Karpas-422 (cell line): Measurements from ENCODE around the gene EN1. TPM values are rescaled to one million over a fixed set of nuclear protein-coding genes. Genes with fewer than 3 reads are reported as not detected.

ENCODE experiments used
- DNase-seq: peaks from one replicate; pipeline ENCODE4 v3.0.0-alpha.2; 2015
- H2AFZ ChIP-seq: fragments of 200-600 bp; sonication (generic); 2 replicates; pipeline ENCODE4 v1.6.1; 2014; ENCODE audit warnings: antibody characterized with exemption, low read length, mixed read lengths
- H3K27ac ChIP-seq: fragments of 200-600 bp; sonication (generic); 2 replicates; pipeline ENCODE4 v1.5.1; 2014; ENCODE audit warnings: mild to moderate bottlenecking, low read length, moderate library complexity
- H3K27me3 ChIP-seq: fragments of 200-600 bp; sonication (generic); 2 replicates; pipeline ENCODE4 v1.6.1; 2014; ENCODE audit warnings: low read length, mixed read lengths
- H3K36me3 ChIP-seq: fragments of 200-600 bp; sonication (generic); 2 replicates; pipeline ENCODE4 v1.6.1; 2014; ENCODE audit warnings: low read length, mixed read lengths; ENCODE audit not compliant: insufficient read depth
- H3K4me1 ChIP-seq: fragments of 200-600 bp; sonication (generic); 2 replicates; pipeline ENCODE4 v1.6.1; 2014; ENCODE audit warnings: mild to moderate bottlenecking, low read length, mixed read lengths
- H3K4me2 ChIP-seq: fragments of 200-600 bp; sonication (generic); 2 replicates; pipeline ENCODE4 v1.6.1; 2014; ENCODE audit warnings: low read length, low read depth, mild to moderate bottlenecking; ENCODE audit not compliant: poor library complexity, severe bottlenecking
- H3K4me3 ChIP-seq: fragments of 200-600 bp; sonication (generic); 2 replicates; pipeline ENCODE4 v1.5.1; 2014; ENCODE audit warnings: mild to moderate bottlenecking, antibody characterized with exemption, low read length, mixed read lengths
- H3K79me2 ChIP-seq: fragments of 200-600 bp; sonication (generic); 2 replicates; pipeline ENCODE4 v1.6.1; 2014; ENCODE audit warnings: mild to moderate bottlenecking, low read length, mixed read lengths
- H3K9ac ChIP-seq: fragments of 200-600 bp; sonication (generic); 2 replicates; pipeline ENCODE4 v1.6.0; 2014; ENCODE audit warnings: low read length
- H3K9me2 ChIP-seq: fragments of 200-600 bp; sonication (generic), shearing (Covaris generic); replicated peaks from 2 replicates; pipeline ENCODE4 v1.6.0; 2014; ENCODE audit warnings: mild to moderate bottlenecking, low read length, moderate library complexity; ENCODE audit not compliant: insufficient read depth
- H3K9me3 ChIP-seq: fragments of 300-700, 200-600 bp; sonication (generic); 2 replicates; pipeline ENCODE4 v1.6.1; 2014; ENCODE audit warnings: low read length, mixed read lengths
- H4K20me1 ChIP-seq: fragments of 200-600 bp; sonication (generic); 2 replicates; pipeline ENCODE4 v1.6.1; 2014; ENCODE audit warnings: mild to moderate bottlenecking, antibody characterized with exemption, low read length, low read depth; ENCODE audit not compliant: insufficient read depth
- total RNA-seq: library from RNA; depleted of rRNA; stranded (reverse); fragments of >200 nt; shearing (Covaris generic); gene quantifications from 2 replicates; pipeline ENCODE4 v1.2.3, GENCODE V29; 2014; ENCODE audit warnings: low replicate concordance

EN1 gene
- total RNA-seq, 1 experiment from 2014 or later: not detected

DNA sequence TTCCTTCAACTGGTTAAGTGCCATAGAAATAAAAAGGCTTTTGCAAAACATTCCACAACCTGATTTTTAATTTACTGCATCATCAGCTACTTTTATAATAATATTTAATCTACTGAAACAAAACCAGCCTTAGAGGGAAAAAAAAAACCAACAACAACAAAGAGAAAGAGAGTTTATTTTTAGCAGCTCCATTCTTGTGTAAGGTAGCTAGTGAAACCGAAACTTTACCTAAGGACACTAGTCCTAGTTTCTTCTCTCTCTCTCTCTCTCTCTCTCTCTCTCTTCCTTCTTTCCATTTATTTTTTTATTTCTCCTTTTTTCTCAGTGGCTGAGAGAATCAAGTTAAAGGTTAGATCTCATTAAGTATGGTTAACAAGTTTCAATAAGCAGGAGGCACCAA, 21.4 kb downstream of the EN1 start:
- H3K27me3 ChIP-seq: no peaks in the 10 kb centered on the region

DNA sequence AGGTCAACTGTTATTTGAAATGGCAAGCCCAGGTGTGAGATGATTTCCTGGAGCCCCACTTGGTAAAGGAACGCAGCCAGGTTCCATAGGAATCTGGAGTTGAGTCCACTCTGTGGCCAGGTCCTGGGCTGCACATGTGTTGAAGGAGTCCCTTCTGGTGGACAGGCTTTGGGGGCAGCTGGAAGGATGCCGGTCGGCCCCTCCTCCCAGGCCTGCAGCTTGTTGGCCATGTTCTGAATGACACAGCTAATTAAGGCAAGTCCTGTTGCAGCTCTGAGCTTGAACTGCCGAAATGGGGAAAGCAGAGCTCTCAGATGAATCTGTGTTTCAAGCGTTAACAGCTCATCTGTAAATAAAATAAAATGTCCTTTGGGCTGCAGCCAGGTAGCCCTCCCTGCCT, 23.8 kb downstream of the EN1 start:
- Histone ChIP-seq H3K27me3 (no peaks in the 10 kb centered on the region), H3K4me2 (no peak overlapping the region), H3K36me3 (no peaks in the 10 kb centered on the region), H3K9me3 (no peaks in the 10 kb centered on the region), H3K9me2 (no peaks in the 10 kb centered on the region), H3K27ac (no peak overlapping the region), H3K79me2 (no peaks in the 10 kb centered on the region), H3K4me3 (no peak overlapping the region), H4K20me1 (no peaks in the 10 kb centered on the region), H3K9ac (no peak overlapping the region), H2AFZ (no peak overlapping the region), H3K4me1 (no peaks in the 10 kb centered on the region)
- DNase-seq: no peak

More for the DNA sequence above, 21.4 kb downstream of the EN1 start:
- H3K4me2 ChIP-seq: no peak overlapping the region
- no peaks in the 10 kb centered on the region for H3K79me2 ChIP-seq
- no peak overlapping the region for H3K9ac ChIP-seq
- H3K9me3 ChIP-seq: no peaks in the 10 kb centered on the region
- no peaks in the 10 kb centered on the region for H3K36me3 ChIP-seq
- H3K4me3 ChIP-seq: no peak overlapping the region
- DNase-seq: no peak
- H3K27ac ChIP-seq: no peak overlapping the region
- H3K4me1 ChIP-seq: no peaks in the 10 kb centered on the region
- H2AFZ ChIP-seq: no peak overlapping the region
- H3K9me2 ChIP-seq: no peaks in the 10 kb centered on the region
- no peaks in the 10 kb centered on the region for H4K20me1 ChIP-seq

DNA sequence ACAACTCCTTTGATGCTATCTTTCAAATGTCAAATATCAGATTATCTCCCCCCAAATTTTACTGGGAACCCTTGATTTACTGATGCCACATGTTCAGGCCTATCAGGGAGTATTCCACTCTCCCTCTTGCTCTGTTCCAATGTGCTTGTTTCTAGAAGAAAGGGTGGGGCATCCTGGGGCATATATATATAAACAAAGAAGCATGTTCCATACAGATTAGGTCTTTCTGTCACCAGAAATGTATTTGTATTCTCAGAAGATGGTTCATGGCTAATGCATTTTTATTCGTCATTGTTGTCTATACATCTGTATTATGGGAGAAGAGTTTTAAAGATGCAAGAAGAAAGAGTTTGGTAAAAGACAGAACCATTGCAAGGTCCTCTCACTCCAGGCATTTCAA, 24.9 kb downstream of the EN1 start:
- no peaks in the 10 kb centered on the region for H4K20me1 ChIP-seq
- H3K4me1 ChIP-seq: no peaks in the 10 kb centered on the region
- H3K36me3 ChIP-seq: no peaks in the 10 kb centered on the region
- DNase-seq: no peak
- no peaks in the 10 kb centered on the region for H3K79me2 ChIP-seq
- no peak overlapping the region for H2AFZ ChIP-seq
- H3K27ac ChIP-seq: no peak overlapping the region
- no peaks in the 10 kb centered on the region for H3K9me2 ChIP-seq
- no peak overlapping the region for H3K4me2 ChIP-seq
- H3K4me3 ChIP-seq: no peak overlapping the region
- H3K27me3 ChIP-seq: no peaks in the 10 kb centered on the region
- no peaks in the 10 kb centered on the region for H3K9me3 ChIP-seq
- no peak overlapping the region for H3K9ac ChIP-seq

DNA sequence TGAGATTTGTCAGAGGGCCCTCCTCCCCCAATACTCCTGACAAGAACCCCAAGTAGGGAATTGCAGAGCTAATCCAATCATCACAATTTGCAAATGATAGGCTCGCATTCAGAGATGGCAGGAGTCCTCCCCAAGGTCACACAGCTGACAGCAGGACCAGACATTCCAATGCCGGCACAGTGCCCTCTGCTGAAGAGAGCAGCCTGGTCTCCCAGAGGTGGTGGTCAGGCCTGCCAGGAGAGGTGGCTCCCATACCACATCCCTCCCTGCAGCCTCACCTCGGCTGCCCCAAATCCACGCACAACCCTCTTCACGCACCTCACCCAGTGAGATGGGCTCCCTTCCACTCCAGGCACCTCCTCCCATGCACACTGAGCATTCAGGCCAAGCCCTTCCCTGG, 25.4 kb downstream of the EN1 start:
- Histone ChIP-seq H3K27me3 (no peaks in the 10 kb centered on the region), H3K9ac (no peak overlapping the region)
- no peak for DNase-seq

DNA sequence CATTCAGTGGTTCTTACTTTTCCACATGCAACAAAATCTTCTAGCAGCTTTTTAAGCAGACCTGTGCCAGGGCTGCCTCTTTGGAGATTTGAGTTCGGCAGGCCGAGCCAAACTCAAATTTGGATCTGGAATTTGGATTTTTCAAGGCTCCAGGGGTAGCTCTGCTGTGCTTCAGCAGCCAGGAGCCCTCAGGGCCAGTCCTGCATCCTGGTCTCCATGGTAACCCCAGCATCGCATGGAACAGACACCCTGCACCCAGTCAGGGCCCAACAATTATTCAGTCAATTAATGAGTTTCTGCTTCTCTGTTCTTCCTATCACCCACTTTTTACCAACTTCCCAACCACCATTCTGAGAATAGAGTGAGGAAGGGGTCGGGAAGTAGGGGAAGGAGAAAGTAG, 30.0 kb downstream of the EN1 start:
- Histone ChIP-seq H3K9me2 (no peaks in the 10 kb centered on the region), H3K36me3 (no peaks in the 10 kb centered on the region), H3K4me2 (no peak overlapping the region), H3K79me2 (no peaks in the 10 kb centered on the region), H3K4me1 (no peaks in the 10 kb centered on the region), H3K27me3 (no peaks in the 10 kb centered on the region), H4K20me1 (no peaks in the 10 kb centered on the region), H3K9me3 (no peaks in the 10 kb centered on the region), H2AFZ (no peak overlapping the region), H3K4me3 (no peak overlapping the region), H3K27ac (no peak overlapping the region), H3K9ac (no peak overlapping the region)
- no peak for DNase-seq

More for the DNA sequence above, 25.4 kb downstream of the EN1 start:
- H3K9me2 ChIP-seq: no peaks in the 10 kb centered on the region
- H3K27ac ChIP-seq: no peak overlapping the region
- no peaks in the 10 kb centered on the region for H3K4me1 ChIP-seq
- no peaks in the 10 kb centered on the region for H3K9me3 ChIP-seq
- no peak overlapping the region for H3K4me3 ChIP-seq
- H3K4me2 ChIP-seq: no peak overlapping the region
- no peaks in the 10 kb centered on the region for H3K79me2 ChIP-seq
- no peak overlapping the region for H2AFZ ChIP-seq
- no peaks in the 10 kb centered on the region for H4K20me1 ChIP-seq
- H3K36me3 ChIP-seq: no peaks in the 10 kb centered on the region

DNA sequence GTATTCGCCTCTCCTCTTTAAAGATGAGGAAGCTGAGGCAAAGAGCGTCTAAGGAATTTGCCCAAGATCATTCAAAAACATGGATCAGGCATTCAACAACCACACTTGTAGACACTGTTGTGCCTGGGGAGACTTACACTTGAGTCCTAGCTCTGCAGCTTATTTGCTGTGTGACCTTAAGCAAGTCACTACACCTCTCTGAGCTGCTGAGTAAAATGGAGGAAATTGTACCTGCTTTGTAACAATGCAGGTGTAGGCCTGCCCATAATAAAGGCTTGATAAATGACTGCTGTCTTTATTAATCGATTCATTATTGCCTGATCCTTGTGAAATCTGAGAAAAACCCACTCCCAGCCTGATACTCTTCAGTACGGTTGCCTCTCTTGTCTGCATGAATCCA, 30.8 kb downstream of the EN1 start:
- Histone ChIP-seq H3K79me2 (no peaks in the 10 kb centered on the region), H3K27me3 (no peaks in the 10 kb centered on the region), H3K4me2 (no peak overlapping the region), H3K9ac (no peak overlapping the region), H2AFZ (no peak overlapping the region), H4K20me1 (no peaks in the 10 kb centered on the region), H3K9me3 (no peaks in the 10 kb centered on the region), H3K27ac (no peak overlapping the region), H3K4me3 (no peak overlapping the region), H3K36me3 (no peaks in the 10 kb centered on the region), H3K4me1 (no peaks in the 10 kb centered on the region), H3K9me2 (no peaks in the 10 kb centered on the region)
- no peak for DNase-seq

DNA sequence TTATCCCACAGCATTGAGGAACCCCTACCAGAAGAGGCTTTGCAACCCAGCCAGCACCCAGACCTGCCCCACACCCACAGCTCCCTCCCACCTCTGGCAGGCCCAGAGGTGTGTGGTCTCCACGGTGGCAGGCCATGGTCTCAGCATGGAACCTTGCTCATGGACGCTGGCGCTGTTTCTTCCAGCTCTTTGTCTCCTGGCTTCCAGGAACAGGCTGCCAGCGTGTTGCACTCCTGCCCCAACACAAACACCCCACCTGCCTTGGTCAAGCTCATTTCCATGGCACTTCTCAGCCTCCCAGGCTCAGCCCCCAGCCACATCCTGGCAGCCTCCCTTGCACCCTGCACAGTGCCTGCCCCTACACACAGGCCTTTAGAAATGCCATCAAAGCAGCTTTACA, 31.7 kb downstream of the EN1 start:
- Histone ChIP-seq H3K9me3 (no peaks in the 10 kb centered on the region), H3K9me2 (no peaks in the 10 kb centered on the region), H4K20me1 (no peaks in the 10 kb centered on the region), H3K79me2 (no peaks in the 10 kb centered on the region), H3K27me3 (no peaks in the 10 kb centered on the region), H3K4me2 (no peak overlapping the region), H3K27ac (no peak overlapping the region), H3K9ac (no peak overlapping the region), H3K4me3 (no peak overlapping the region), H3K36me3 (no peaks in the 10 kb centered on the region), H3K4me1 (no peaks in the 10 kb centered on the region), H2AFZ (no peak overlapping the region)
- DNase-seq: no peak

DNA sequence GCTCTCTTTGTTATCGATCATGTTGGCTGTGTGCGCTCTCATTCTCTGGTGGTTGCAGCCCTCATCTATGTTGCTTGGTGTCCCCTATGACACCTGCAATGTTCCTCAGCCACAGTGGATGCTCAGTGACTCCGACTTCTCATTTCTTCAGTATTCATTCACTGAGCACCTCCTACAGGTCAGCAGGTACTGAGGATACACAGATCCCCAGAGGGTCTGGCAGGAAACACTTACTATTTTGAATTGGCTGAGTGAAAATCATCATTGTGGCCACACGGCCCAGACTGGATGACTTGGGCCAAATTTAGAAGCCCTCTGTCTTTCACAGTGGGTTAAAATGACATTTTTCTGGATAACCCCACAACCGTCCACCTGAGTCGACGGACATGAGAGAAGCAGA, 32.1 kb downstream of the EN1 start:
- no peak for DNase-seq
- Histone ChIP-seq H3K4me2 (no peak overlapping the region), H3K36me3 (no peaks in the 10 kb centered on the region), H3K27ac (no peak overlapping the region), H3K27me3 (no peaks in the 10 kb centered on the region), H3K9ac (no peak overlapping the region), H3K4me1 (no peaks in the 10 kb centered on the region), H3K9me2 (no peaks in the 10 kb centered on the region), H3K4me3 (no peak overlapping the region), H3K79me2 (no peaks in the 10 kb centered on the region), H2AFZ (no peak overlapping the region), H3K9me3 (no peaks in the 10 kb centered on the region), H4K20me1 (no peaks in the 10 kb centered on the region)

DNA sequence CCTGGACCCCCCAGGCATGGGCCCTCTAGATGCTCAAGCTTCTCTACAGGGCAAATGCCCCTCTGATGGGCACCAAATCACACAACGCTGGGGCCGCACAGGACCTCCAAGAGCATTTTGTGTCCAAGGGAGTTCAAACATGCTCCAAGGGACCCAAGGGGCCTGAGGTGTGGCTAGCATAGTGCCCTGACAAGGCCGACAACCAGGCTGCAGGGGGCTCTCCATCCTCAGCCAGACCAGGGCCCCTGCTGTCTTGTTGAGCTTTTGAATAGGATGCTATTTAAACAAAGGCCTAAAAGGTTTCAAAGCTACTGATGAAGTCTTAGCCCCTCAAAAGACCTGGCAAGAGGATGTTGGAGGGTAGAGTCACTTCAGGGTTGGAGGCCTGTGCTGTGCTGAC, 33.1 kb downstream of the EN1 start:
- no peaks in the 10 kb centered on the region for H3K36me3 ChIP-seq
- H3K4me3 ChIP-seq: no peak overlapping the region
- no peak for DNase-seq
- H2AFZ ChIP-seq: no peak overlapping the region
- H3K79me2 ChIP-seq: no peaks in the 10 kb centered on the region
- H3K27ac ChIP-seq: no peak overlapping the region
- no peaks in the 10 kb centered on the region for H3K9me3 ChIP-seq
- H3K9me2 ChIP-seq: no peaks in the 10 kb centered on the region
- no peaks in the 10 kb centered on the region for H3K4me1 ChIP-seq
- no peak overlapping the region for H3K4me2 ChIP-seq
- no peaks in the 10 kb centered on the region for H4K20me1 ChIP-seq
- H3K27me3 ChIP-seq: no peaks in the 10 kb centered on the region
- no peak overlapping the region for H3K9ac ChIP-seq
